Lower leg skin (tissue), 4 donors: ENCODE measurements around the gene LRRC25. TPM values are rescaled to one million over a fixed set of nuclear protein-coding genes. Genes with fewer than 3 reads are reported as not detected.

Experiments
- DNase-seq, 2 donors: peaks; one replicate each; pipeline ENCODE4 v3.0.0-alpha.2; 2019; ENCODE audit warnings: low spot score in 2 of 2
- H3K4me3 ChIP-seq: fragments of 200-600 bp; sonication (generic); 2 replicates; pipeline ENCODE4 v1.5.1; 2017; ENCODE audit warnings: mild to moderate bottlenecking, low read depth; ENCODE audit not compliant: poor library complexity, severe bottlenecking
- CTCF ChIP-seq, 3 donors: fragments of 450-650 bp; IDR thresholded peaks; one replicate each; pipeline ENCODE4 v1.5.1; 2016; ENCODE audit warnings: antibody characterized with exemption in 3 of 3, mild to moderate bottlenecking in 3 of 3, moderate library complexity in 2 of 3
- POLR2A ChIP-seq, 2 donors: fragments of 450-650 bp; IDR thresholded peaks; one replicate each; pipeline ENCODE4 v1.6.1; 2016 to 2017; ENCODE audit warnings: antibody characterized with exemption in 2 of 2, mild to moderate bottlenecking in 1 of 2, moderate library complexity in 1 of 2
- WGBS, 2 donors: methylation state at CpG; one replicate each; pipeline ENCODE4 v1.1.5; 2018; 5-methylcytosine and 5-hydroxymethylcytosine counted together
- intact Hi-C: fragments of 100-400 bp; cut with DNase I; formaldehyde crosslinking; loops from one replicate; pipeline ENCODE4 v1.15.0; 2023; ENCODE audit warnings: low total_unique reads
- total RNA-seq, 4 donors: library from RNA; depleted of rRNA; stranded (reverse); fragments of >200 nt; gene quantifications; one replicate each; pipeline ENCODE4 v1.1.0, GENCODE V29; 2016

LRRC25 gene
- total RNA-seq, 4 donors from 2014 or later: 1.2 to 3.4 (median 2.2) TPM; not detected in 1

GRCh38 chr19:18418483-18419194 lies 21.2 kb upstream of the LRRC25 start:
- intact Hi-C loops: no loop called here

GRCh38 chr19:18418029-18418482 lies 20.6 kb upstream of the LRRC25 start:
- WGBS, 2 donors: 8 to 10% methylated on average over 26 to 28 of the region's 30 CpGs
- DNase-seq: no peak
- intact Hi-C loops: no loop called here
- no peak overlapping the region for H3K4me3 ChIP-seq
- no peak for TF ChIP-seq CTCF (IDR thresholded peaks at IDR 0.05)
- no peak for TF ChIP-seq POLR2A (IDR thresholded peaks at IDR 0.05)

More at GRCh38 chr19:18418483-18419194, 21.2 kb upstream of the LRRC25 start:
- 6 to 9% methylated on average over 21 to 36 of the region's 39 CpGs for WGBS, 2 donors
- peak in 1 of 2 donors; percentile 93 for DNase-seq
- TF ChIP-seq POLR2A (IDR thresholded peaks at IDR 0.05) (no peak), CTCF (IDR thresholded peaks at IDR 0.05) (no peak)
- no peak overlapping the region for H3K4me3 ChIP-seq

GRCh38 chr19:18417250-18418028 lies 20.0 kb upstream of the LRRC25 start:
- TF ChIP-seq CTCF (IDR thresholded peaks at IDR 0.05): no peak
- peak in 1 of 2 donors; percentile 14 for TF ChIP-seq POLR2A (IDR thresholded peaks at IDR 0.05)
- WGBS, 2 donors: 0 to 1% methylated on average over 10 to 26 of the region's 53 CpGs
- intact Hi-C loops: no loop called here
- DNase-seq: peak in 1 of 2 donors; percentile 95
- H3K4me3 ChIP-seq: peak overlapping the region; percentile 9

GRCh38 chr19:18416778-18417249 lies 19.4 kb upstream of the LRRC25 start:
- intact Hi-C loops: no loop called here
- TF ChIP-seq CTCF (IDR thresholded peaks at IDR 0.05): no peak
- no peak for TF ChIP-seq POLR2A (IDR thresholded peaks at IDR 0.05)
- DNase-seq: peak; percentile 80 to 98
- 0 to 2% methylated on average over 42 to 44 of the region's 44 CpGs for WGBS, 2 donors
- peak overlapping the region; percentile 9 for H3K4me3 ChIP-seq

GRCh38 chr19:18415178-18415867 lies 17.9 kb upstream of the LRRC25 start:
- H3K4me3 ChIP-seq: no peak overlapping the region
- TF ChIP-seq POLR2A (IDR thresholded peaks at IDR 0.05) (no peak), CTCF (IDR thresholded peaks at IDR 0.05) (no peak)
- peak; percentile 53 to 95 for DNase-seq
- WGBS, 2 donors: 10 to 14% methylated on average over 18 to 25 of the region's 25 CpGs
- intact Hi-C loops: loop anchor here (2.0 kb wide), 1 partner anchor 37 kb away; no protein-coding TSS in a partner anchor
